AG10803 (cell line): ENCODE results near the gene DAZAP2.
"Not testable (repeated sequence)": the region's sequence is repeated elsewhere in the genome, so short reads cannot be mapped to it uniquely, and the experiment has no call there.

Source experiments
- DNase-seq: peaks from one replicate; pipeline ENCODE4 v3.0.0; 2010; ENCODE audit warnings: low read depth
- H3K4me3 ChIP-seq: 2 replicates; pipeline ENCODE4 v1.5.1; 2011; ENCODE audit warnings: mild to moderate bottlenecking, low read length, control low read depth
- CTCF ChIP-seq: conservative IDR thresholded peaks from 2 replicates; pipeline ENCODE4 v1.5.1; 2011; ENCODE audit warnings: mild to moderate bottlenecking, low read length, control low read depth, inconsistent platforms

Gene DAZAP2

GRCh38 chr12:51225234-51225633 lies 13.4 kb upstream of the DAZAP2 start:
- TF ChIP-seq CTCF: no peak
- H3K4me3 ChIP-seq: no peak overlapping the region
- no peak for DNase-seq

GRCh38 chr12:51225771-51226170 lies 12.9 kb upstream of the DAZAP2 start:
- TF ChIP-seq CTCF: no peak

DNA sequence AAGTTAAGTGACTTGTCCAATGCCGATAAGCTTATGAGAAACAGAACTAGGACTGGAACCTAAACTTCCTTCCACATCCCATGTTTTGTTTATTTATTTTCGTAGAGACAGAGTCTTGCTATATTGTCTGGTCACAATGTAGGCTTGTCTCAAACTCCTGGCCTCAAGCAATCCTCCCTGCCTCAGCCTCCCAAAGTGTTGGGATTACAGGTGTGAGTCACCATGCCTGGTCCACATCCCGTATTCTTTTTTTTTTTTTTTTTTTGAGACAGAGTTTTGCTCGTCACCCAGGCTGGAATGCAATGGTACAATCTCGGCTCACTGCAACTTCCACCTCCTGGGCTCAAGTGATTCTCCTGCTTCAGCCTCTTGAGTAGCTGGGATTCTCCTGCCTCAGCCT lies 11.5 kb upstream of the DAZAP2 start:
- DNase-seq, H3K4me3 ChIP-seq: not testable (repeated sequence)

More at GRCh38 chr12:51225771-51226170, 12.9 kb upstream of the DAZAP2 start:
- no peak overlapping the region for H3K4me3 ChIP-seq
- DNase-seq: no peak

DNA sequence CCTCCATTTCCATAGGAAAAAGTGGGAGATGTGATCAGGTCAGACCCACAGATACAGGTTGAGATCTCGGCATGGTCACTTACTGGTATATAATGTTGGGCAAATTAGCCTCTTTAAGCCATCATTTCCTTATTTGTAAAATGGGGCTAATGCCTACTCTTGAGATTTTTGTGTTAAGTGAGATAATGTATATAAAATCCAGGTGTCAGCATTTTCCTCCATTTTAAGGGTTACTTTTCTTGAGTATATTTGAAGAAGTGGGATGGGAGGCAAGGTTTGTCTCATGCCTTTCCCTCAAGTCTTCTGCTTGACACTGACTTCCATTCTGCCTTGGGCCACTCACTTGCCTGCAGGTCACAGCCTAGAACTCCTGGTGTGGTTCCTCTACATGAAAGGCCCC lies 10.7 kb upstream of the DAZAP2 start:
- no peak for TF ChIP-seq CTCF
- no peak for DNase-seq
- no peak overlapping the region for H3K4me3 ChIP-seq

- no peak for DNase-seq
- no peak overlapping the region for H3K4me3 ChIP-seq
- TF ChIP-seq CTCF: no peak
Observed at GRCh38 chr12:51229116-51229809, 9.4 kb upstream of the DAZAP2 start.

DNA sequence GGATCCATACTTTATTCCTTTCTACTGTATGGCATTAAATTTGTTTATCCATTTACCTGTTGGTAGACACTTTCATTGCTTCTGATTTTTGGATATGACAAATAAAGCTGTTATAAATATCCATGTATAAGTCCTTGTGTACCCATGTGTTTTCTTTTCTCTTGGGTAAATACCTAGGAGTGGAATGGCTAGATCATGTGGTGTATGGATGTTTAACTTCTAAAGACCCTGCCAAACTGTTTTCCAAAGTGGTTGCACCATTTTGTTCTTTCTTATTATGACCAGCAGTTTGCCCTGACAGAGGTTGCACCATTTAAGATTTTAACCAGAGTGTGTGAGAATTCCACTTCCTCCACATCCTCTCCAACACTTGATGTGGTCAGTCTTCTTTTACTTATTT lies 6.0 kb upstream of the DAZAP2 start:
- TF ChIP-seq CTCF: no peak
- no peak overlapping the region for H3K4me3 ChIP-seq
- no peak for DNase-seq

DNA sequence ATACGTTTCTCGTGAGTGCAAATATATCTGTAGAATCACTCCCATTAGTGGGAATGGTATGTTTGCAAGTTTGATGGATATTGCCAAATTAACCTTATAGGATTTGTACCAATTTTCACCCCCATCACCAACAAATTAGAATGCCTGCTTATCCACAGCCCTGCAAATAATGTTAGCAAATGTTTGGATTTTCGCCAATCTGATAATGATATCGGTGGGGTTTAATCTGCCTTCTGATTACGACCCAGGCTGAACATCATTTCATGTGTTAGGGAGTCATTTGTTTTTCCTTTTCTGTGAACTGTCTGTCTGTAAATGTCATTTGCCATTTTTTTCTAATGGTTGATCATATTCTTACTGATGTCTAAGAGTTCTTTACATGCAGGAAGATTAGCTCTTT lies 4.1 kb upstream of the DAZAP2 start:
- no peak for DNase-seq
- TF ChIP-seq CTCF: no peak

More for the DNA sequence above, 4.1 kb upstream of the DAZAP2 start:
- H3K4me3 ChIP-seq: no peak overlapping the region
